ENCODE results near the gene KCNJ11. TPM values are rescaled to one million over a fixed set of nuclear protein-coding genes. Genes with fewer than 3 reads are reported as not detected.

The KCNJ11 gene
- total RNA-seq, 2 experiments from 2014 or later = 0.23 to 0.43 TPM

DNA sequence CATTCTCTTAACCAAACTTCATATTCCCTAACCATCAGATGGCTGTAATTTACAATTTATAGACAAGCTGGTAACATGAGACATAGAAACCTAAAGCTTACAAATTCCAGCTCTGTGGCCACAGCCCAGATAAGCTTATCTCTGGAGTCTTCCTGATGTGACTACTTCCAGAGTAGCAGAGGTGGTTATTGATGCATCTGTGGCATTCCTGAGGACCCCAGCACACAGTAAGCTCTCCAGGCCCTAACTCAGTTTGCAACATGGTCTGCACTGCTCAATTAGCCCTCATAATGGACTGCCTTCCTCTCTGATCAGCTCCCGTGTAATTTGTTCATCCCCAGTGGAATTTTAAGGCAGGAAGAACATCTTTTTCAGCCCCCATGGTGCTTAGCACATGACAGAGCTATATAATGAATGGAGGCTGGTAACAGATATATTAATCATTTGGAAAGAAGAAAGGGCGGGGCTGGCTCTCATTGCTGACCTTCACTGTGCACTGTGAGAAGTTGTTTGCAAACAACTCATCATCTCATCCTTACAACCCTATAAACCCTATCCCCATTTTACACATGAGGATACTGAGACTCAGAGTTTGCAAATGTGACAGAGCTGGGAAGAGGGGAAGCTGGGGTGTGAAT, 30.1 kb upstream of the KCNJ11 start:
- ChIA-PET POLR2A (no interaction called here), CTCF (interaction anchor here (0.7 to 1.2 kb wide), 3 partner anchors 24 to 35 kb away, joined by 3 to 4 read pairs (median 3); no protein-coding TSS in a partner anchor)
- no peak overlapping the region for H3K4me3 Mint-ChIP-seq

DNA sequence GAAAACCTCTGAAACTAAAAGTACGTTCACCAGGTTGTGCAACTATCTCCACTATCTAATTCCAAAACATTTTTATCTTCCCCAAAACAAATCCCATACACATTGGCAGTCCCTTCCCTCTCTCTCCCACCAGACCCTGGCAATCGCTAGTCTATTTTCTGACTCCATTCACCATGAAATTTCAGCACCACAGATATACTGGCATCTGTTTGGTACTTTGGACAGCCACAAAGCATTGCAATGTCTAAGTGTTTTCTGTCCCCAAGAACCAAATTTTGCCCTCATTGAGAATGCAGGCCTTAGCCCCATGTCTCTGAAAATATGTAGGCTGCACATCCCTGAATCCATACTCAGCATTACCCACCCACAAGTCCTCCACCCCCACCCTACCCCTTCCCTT, 28.0 kb upstream of the KCNJ11 start:
- H3K27ac Mint-ChIP-seq = no peak overlapping the region
- ChIA-PET POLR2A (no interaction called here), CTCF (no interaction called here)
- ATAC-seq = no peak
- peaks cover 3% of the 10 kb centered on the region for H3K4me1 Mint-ChIP-seq
- no peak overlapping the region for H3K4me3 Mint-ChIP-seq
- intact Hi-C loops (cut with DNase I, micrococcal nuclease) = no loop called here
- H3K27me3 Mint-ChIP-seq = peaks cover 30% of the 10 kb centered on the region
- H3K9me3 Mint-ChIP-seq (ENCODE audit: low read depth) = no peaks in the 10 kb centered on the region
- no peaks in the 10 kb centered on the region for H3K36me3 Mint-ChIP-seq (ENCODE audit: low read depth)
- DNase-seq = no peak

More for the DNA sequence above, 30.1 kb upstream of the KCNJ11 start:
- peaks cover 28% of the 10 kb centered on the region for H3K27me3 Mint-ChIP-seq
- DNase-seq = no peak
- H3K9me3 Mint-ChIP-seq (ENCODE audit: low read depth) = no peaks in the 10 kb centered on the region
- intact Hi-C loops (cut with DNase I, micrococcal nuclease) = no loop called here
- H3K4me1 Mint-ChIP-seq = peaks cover 3% of the 10 kb centered on the region
- H3K27ac Mint-ChIP-seq = no peak overlapping the region
- H3K36me3 Mint-ChIP-seq (ENCODE audit: low read depth) = no peaks in the 10 kb centered on the region
- ATAC-seq = no peak

DNA sequence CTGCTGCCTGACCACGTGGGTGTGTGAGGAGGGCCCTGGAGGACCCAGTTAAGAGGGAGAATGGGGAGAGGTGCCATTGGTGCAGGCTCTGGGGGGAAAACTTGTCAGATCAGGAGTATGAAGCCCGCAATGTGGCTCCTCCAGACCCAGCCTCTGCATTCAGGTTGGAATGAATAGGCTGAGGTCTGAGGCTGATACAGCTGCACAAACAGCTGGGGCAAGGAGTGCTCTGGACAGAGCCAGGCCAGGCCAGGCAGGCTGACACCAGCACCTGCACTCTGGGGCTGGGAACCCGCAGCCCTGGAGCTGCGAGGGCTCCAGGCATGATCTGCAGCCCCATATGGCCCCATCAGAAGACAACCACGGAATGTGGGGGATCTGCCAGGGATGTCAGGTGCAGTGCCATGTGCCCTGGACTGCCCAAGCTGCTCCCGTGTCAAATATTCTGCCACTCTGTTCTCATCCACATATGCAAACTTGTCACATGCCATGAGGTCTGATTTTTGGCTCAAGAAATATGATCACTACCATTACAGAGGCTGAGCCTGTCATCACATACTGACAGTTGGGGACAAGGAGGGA, 27.2 kb upstream of the KCNJ11 start:
- Mint-ChIP-seq H3K9me3 (ENCODE audit: low read depth) (no peaks in the 10 kb centered on the region), H3K36me3 (ENCODE audit: low read depth) (no peaks in the 10 kb centered on the region), H3K4me1 (peaks cover 3% of the 10 kb centered on the region), H3K27ac (no peak overlapping the region), H3K27me3 (peaks cover 30% of the 10 kb centered on the region), H3K4me3 (no peak overlapping the region)
- CTCF ChIA-PET = interaction anchor here (0.7 to 1.0 kb wide), 2 partner anchors 15 to 16 kb away, joined by 3 to 5 read pairs; no protein-coding TSS in a partner anchor
- ATAC-seq (no peak), DNase-seq (no peak)
- POLR2A ChIA-PET = no interaction called here
- intact Hi-C loops (cut with DNase I, micrococcal nuclease) = no loop called here

DNA sequence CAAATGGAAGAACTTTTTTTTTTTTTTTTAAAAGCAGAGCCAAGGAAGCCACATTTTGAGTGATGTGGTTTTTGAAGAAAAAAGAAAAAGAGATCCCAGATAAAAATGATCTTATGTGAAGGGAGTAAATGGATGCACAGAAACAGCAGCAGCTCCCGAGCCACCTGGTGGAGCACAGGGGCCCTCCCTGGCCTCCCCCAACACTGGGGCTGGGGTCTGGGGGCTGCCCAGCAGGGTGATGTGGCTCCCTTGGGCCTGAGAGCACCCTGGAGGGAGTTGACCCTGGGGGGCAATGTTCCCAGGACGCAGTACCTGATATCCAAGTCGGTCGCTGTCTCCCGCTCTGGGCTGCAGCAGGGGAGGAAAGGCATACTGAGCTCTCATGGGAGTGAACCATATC, 26.5 kb upstream of the KCNJ11 start:
- POLR2A ChIA-PET = no interaction called here
- Mint-ChIP-seq H3K27me3 (peaks cover 30% of the 10 kb centered on the region), H3K36me3 (ENCODE audit: low read depth) (no peaks in the 10 kb centered on the region), H3K27ac (no peak overlapping the region), H3K4me3 (no peak overlapping the region), H3K4me1 (peaks cover 3% of the 10 kb centered on the region), H3K9me3 (ENCODE audit: low read depth) (no peaks in the 10 kb centered on the region)
- CTCF ChIA-PET = interaction anchor here (0.7 to 1.0 kb wide), 2 partner anchors 15 to 17 kb away, joined by 3 to 5 read pairs; no protein-coding TSS in a partner anchor
- intact Hi-C loops (cut with DNase I, micrococcal nuclease) = no loop called here
- DNase-seq = no peak
- ATAC-seq = no peak

DNA sequence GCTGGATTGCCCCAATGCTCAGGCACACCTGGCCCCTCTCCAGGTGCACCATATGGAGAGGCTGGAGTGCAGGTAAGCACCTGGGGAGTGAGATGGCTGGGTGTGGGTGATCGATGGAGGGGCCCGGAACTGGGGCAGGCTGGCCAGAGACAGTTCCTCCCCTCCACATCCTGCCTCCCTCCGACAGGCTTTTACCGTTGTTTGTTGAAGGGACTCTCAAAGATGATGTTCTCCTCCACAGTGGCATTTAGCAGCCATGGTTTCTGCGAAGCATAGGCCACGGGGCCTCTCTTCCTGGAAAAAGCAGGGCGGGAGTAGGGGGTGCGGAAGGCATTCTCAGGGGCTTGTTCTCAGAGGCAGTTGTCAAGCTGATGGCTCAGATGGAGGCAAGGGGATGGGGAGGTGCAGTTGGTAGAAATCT, 25.9 kb upstream of the KCNJ11 start:
- ATAC-seq (no peak), DNase-seq (no peak)
- intact Hi-C loops (cut with DNase I, micrococcal nuclease) = no loop called here
- Mint-ChIP-seq H3K9me3 (ENCODE audit: low read depth) (no peaks in the 10 kb centered on the region), H3K4me1 (peaks cover 3% of the 10 kb centered on the region), H3K27ac (no peak overlapping the region), H3K4me3 (no peak overlapping the region), H3K27me3 (peaks cover 24% of the 10 kb centered on the region), H3K36me3 (ENCODE audit: low read depth) (no peaks in the 10 kb centered on the region)
- POLR2A ChIA-PET = no interaction called here
- CTCF ChIA-PET = no interaction called here

DNA sequence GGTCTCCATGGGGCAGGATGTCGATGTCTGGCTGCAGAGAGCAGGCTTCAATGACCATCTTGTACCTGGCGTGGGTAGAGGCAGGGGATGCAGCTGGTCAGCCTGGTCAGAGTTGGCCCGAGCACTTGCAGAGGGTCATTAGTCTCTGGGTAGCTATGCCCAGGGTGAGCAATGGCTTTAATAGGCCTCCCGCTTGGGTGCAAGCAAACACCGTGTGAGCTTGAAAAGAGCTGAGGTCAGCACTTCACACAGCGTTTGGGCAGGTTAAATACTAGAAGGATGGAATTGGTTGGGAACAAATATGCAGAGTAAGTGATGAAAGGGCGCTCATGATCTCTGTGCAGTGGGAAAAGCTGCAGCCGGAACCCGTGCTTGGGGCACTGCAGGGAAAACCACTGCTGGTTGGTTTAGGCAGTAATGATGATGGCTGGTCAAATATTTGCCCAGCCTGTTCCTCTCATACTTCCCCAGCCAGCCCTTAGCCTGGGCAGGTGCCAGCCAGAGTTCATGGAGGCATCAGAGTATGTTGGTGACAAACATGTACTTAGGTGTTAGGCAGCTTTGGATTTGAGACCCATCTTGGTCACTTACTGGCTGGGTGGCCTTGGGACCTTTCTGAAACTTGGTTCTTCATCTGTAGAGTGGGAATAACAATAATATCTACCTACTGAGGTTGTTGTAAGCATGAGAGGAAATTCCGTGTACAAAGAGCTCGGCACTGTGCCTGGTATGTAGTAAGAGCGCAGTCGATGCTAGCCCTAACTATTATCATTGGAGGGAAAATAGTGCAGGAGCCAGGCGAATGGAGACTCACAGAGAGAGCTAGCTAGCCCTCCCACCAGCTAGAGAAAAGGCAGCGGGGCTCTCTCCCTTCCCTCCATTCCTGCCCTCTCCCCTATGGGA, 25.2 kb upstream of the KCNJ11 start:
- H3K36me3 Mint-ChIP-seq (ENCODE audit: low read depth) = no peaks in the 10 kb centered on the region
- no peaks in the 10 kb centered on the region for H3K9me3 Mint-ChIP-seq (ENCODE audit: low read depth)
- H3K27me3 Mint-ChIP-seq = peaks cover 22% of the 10 kb centered on the region
- H3K27ac Mint-ChIP-seq = no peak overlapping the region
- H3K4me1 Mint-ChIP-seq = peaks cover 3% of the 10 kb centered on the region
- ChIA-PET CTCF (interaction anchor here (1.0 kb wide), 1 partner anchor 21 kb away, joined by 4 read pairs; no protein-coding TSS in a partner anchor), POLR2A (no interaction called here)
- no peak overlapping the region for H3K4me3 Mint-ChIP-seq
- intact Hi-C loops (cut with DNase I, micrococcal nuclease) = no loop called here
- DNase-seq (no peak), ATAC-seq (no peak)

DNA sequence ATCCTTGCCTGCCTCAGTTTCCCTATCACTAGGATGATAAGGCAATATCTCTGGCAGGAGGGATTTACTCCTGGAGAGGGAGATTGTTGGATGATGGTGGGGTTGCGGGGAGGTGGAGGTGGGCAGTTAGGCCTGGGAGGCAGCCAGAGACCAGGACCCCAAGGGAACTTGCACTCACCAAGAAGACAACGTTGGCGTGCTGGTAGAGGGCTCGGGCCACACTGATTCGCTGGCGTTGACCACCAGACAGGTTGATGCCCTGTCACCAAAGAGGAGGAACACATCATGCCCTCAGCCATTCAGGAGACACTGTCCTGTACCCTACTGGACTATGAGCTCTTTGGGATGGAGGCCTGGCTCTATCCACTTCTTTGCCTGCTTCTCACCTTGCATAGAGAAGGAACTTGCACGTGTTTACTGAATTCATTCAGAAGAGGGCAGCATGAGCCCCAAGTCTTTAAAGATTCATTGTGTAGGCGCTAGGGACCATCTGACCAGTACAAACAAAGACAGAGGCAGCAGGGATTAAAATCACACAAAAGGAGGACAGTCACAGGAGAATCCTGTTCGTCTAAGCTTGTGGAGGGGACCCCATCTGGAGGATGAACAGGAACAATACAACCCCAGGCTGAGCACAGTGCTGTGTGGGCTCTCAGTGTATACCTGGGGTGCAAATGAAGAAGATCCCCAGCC, 24.2 kb upstream of the KCNJ11 start:
- Mint-ChIP-seq H3K9me3 (ENCODE audit: low read depth) (no peaks in the 10 kb centered on the region), H3K27ac (no peak overlapping the region), H3K36me3 (ENCODE audit: low read depth) (no peaks in the 10 kb centered on the region), H3K4me3 (no peak overlapping the region), H3K27me3 (peaks cover 16% of the 10 kb centered on the region), H3K4me1 (peaks cover 3% of the 10 kb centered on the region)
- intact Hi-C loops (cut with DNase I, micrococcal nuclease) = no loop called here
- CTCF ChIA-PET = interaction anchor here (1.0 kb wide), 1 partner anchor 22 kb away, joined by 4 read pairs; no protein-coding TSS in a partner anchor
- DNase-seq (no peak), ATAC-seq (no peak)
- POLR2A ChIA-PET = no interaction called here

DNA sequence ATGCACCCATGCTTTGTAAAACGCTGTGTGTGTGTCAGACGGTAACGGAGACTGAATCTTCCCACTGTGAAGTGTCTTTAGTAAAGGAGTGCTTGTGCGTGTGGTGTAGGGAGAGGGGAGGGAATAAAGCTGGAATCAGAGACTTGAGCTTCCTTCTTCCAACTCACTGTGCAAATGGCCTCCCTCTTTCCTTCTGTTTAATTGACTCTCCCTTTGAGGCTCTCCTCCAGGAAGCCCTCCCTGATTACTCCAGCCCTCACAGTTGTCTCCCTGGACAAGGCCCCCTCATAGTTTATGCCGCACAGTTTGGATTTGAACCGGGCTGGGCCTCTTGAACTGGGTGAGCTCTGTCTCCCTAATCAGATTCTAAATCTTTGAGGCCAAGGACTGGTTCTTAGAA, 23.0 kb upstream of the KCNJ11 start:
- Mint-ChIP-seq H3K27me3 (peaks cover 10% of the 10 kb centered on the region), H3K36me3 (ENCODE audit: low read depth) (no peaks in the 10 kb centered on the region), H3K27ac (no peak overlapping the region), H3K4me3 (no peak overlapping the region), H3K4me1 (peaks cover 3% of the 10 kb centered on the region), H3K9me3 (ENCODE audit: low read depth) (no peaks in the 10 kb centered on the region)
- ChIA-PET POLR2A (no interaction called here), CTCF (no interaction called here)
- ATAC-seq (no peak), DNase-seq (no peak)
- intact Hi-C loops (cut with DNase I, micrococcal nuclease) = no loop called here

DNA sequence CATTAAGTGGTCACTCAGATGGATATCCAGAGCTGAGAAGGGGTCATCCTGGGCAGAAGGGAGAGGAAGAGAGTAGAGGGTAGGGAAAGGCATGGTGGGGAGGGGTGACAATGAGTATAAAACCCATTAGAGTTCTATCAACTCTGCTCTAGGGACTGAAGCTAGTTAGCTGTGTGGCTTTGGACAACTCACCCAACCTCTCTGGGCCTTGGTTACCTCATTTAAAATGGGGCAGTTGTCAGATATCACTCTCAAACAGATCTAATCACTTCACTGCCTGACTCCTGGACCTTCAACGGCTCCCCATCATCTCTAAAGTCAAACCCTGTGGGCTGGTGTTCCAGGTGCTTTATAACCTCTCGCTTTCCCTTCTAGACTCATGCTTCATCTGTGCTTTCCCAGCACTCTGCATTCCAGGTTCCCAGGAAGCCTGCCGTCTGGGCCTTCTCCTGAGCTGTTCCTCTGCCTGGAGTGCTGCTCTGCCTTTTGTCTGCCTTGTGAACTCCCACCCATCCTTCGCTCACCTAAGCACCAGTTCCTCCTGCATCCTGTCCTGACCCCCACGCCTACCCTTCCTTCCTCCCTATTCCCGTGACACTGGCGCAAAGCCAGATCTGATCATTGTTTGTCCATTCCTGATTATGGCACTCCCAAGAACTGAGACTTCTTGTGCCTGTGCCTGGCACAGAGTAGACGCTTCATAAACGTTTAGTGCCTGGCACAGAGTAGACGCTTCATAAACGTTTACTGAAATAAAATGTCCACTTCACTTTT, 22.3 kb upstream of the KCNJ11 start:
- Mint-ChIP-seq H3K36me3 (ENCODE audit: low read depth) (no peaks in the 10 kb centered on the region), H3K4me3 (no peak overlapping the region), H3K9me3 (ENCODE audit: low read depth) (no peaks in the 10 kb centered on the region), H3K27me3 (peaks cover 9% of the 10 kb centered on the region), H3K27ac (no peak overlapping the region), H3K4me1 (peaks cover 3% of the 10 kb centered on the region)
- DNase-seq = no peak
- intact Hi-C loops (cut with DNase I, micrococcal nuclease) = no loop called here
- no peak for ATAC-seq
- ChIA-PET CTCF (interaction anchor here (0.9 kb wide), 1 partner anchor 181 kb away, joined by 3 read pairs; no protein-coding TSS in a partner anchor), POLR2A (no interaction called here)

DNA sequence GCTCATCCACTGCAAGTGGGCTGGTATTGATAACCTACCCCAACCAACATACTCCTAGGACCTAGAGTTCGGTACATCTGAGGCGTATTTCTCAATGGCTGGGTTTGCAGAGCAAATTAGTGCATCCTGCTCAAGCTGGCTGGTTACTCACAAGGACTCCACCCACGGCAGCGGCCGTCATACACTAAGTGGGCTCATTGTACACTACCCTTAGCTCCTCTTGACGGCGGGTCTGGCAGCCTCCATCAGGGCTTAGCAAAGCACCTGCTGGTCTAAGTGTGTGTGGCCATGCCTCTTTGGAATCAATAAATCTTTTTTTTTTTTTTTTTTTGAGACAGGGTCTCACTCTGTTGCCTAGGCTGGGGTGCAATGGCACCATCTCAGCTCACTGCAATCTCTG, 20.2 kb upstream of the KCNJ11 start:
- no peak overlapping the region for H3K4me3 Mint-ChIP-seq
- no peak overlapping the region for H3K27ac Mint-ChIP-seq
- intact Hi-C loops (cut with DNase I, micrococcal nuclease) = no loop called here
- peaks cover 3% of the 10 kb centered on the region for H3K27me3 Mint-ChIP-seq
- no peak for DNase-seq
- no peaks in the 10 kb centered on the region for H3K9me3 Mint-ChIP-seq (ENCODE audit: low read depth)
- POLR2A ChIA-PET = no interaction called here
- CTCF ChIA-PET = no interaction called here
- H3K36me3 Mint-ChIP-seq (ENCODE audit: low read depth) = no peaks in the 10 kb centered on the region
- ATAC-seq = no peak
- no peaks in the 10 kb centered on the region for H3K4me1 Mint-ChIP-seq

DNA sequence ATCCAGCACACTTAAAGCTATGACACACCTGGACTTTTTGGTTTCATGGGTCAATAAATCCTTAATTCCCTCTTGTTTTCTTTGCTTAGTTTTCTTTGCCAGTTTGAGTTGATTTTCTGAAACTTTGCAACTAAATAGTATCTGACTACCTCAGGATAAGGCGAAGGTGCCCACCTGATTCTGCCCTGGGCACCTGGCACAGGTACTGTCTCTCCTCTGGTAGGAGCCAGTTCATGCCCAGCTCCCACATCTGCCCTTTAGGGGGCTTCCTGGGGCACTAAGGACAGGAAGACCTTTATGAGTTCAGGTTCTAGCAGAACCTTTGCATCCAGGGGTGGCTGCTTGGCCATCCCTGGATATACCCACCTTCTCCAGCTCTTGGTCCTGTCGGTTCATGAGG, 19.6 kb upstream of the KCNJ11 start:
- CTCF ChIA-PET = interaction anchor here (0.6 kb wide), 3 partner anchors 19 to 81 kb away, joined by 3 read pairs; no protein-coding TSS in a partner anchor
- DNase-seq (no peak), ATAC-seq (no peak)
- intact Hi-C loops (cut with DNase I, micrococcal nuclease) = no loop called here
- H3K9me3 Mint-ChIP-seq (ENCODE audit: low read depth) = no peaks in the 10 kb centered on the region
- H3K4me3 Mint-ChIP-seq = no peak overlapping the region
- POLR2A ChIA-PET = no interaction called here
- H3K27me3 Mint-ChIP-seq = no peaks in the 10 kb centered on the region
- H3K27ac Mint-ChIP-seq = no peak overlapping the region
- H3K36me3 Mint-ChIP-seq (ENCODE audit: low read depth) = no peaks in the 10 kb centered on the region
- no peaks in the 10 kb centered on the region for H3K4me1 Mint-ChIP-seq

All from activated CD4-positive, alpha-beta T cell treated with anti-CD3 and anti-CD28 coated beads for 36 hours (primary cell).